GM12878 (cell line): ENCODE data around the gene GAS2L3. TPM values are rescaled to one million over a fixed set of nuclear protein-coding genes. Genes with fewer than 3 reads are reported as not detected.

Source experiments
- ATAC-seq: fragments of 200-7000 bp; cut with Tn5 transposase; 3 replicates; pipeline ENCODE4 v1.9.1; 2020; ENCODE audit warnings: mild to moderate bottlenecking, moderate library complexity
- BruUV-seq: library from RNA; stranded (reverse); fragments of 400-500 nt; replicated peaks from 2 replicates; lab custom pipeline; 2021; lab: Mats Ljungman, UMichigan
- CTCF ChIA-PET: fragments of 300-600 bp; sonication (Branson Sonifier 250); formaldehyde crosslinking; extraction: SDS; loops from one replicate; lab custom pipeline; 2021; ENCODE audit warnings: inconsistent platforms; lab: Yijun Ruan, JAX
- POLR2A ChIA-PET: fragments of 350-600 bp; formaldehyde crosslinking; extraction: SDS; loops from one replicate; lab custom pipeline; 2021; ENCODE audit warnings: inconsistent platforms; lab: Charles Lee
- RAD21 ChIA-PET: fragments of 300-600 bp; sonication (Branson Sonifier 250); formaldehyde crosslinking; loops from one replicate; lab custom pipeline; 2023; ENCODE audit warnings: antibody characterized with exemption; ENCODE audit not compliant: unreplicated experiment; lab: Charles Lee
- SMC1A ChIA-PET: fragments of 300-600 bp; sonication (Branson Sonifier 250); formaldehyde crosslinking; loops from one replicate; lab custom pipeline; 2023; ENCODE audit not compliant: unreplicated experiment, uncharacterized antibody; lab: Charles Lee
- DNase-seq: peaks from one replicate; pipeline ENCODE4 v3.0.0-alpha.2; 2011; ENCODE audit warnings: low read depth, low spot score
- FAIRE-seq: peaks from 3 replicates; lab custom pipeline; 2011; peaks lifted over from hg19 to GRCh38; lab: Jason Lieb, UNC
- H2AFZ ChIP-seq: 2 replicates; pipeline ENCODE4 v1.6.0; 2011; ENCODE audit warnings: low read depth, low read length, control low read depth; ENCODE audit not compliant: control insufficient read depth
- H3K27ac ChIP-seq: 2 replicates; pipeline ENCODE4 v1.5.1; 2011; ENCODE audit warnings: control low read depth; ENCODE audit not compliant: control insufficient read depth, insufficient read depth
- H3K27me3 ChIP-seq, 2 experiments: replicated peaks in 1 of 2; 2 replicates each; pipeline versions ENCODE4 v1.6.0 to v1.6.1; 2011; ENCODE audit warnings: low read length in 1 of 2; ENCODE audit not compliant: control insufficient read depth in 2 of 2, insufficient read depth in 2 of 2
- H3K36me3 ChIP-seq, 2 experiments: 2 replicates each; pipeline ENCODE4 v1.5.1; 2011; ENCODE audit warnings: low read length in 1 of 2; ENCODE audit not compliant: control insufficient read depth in 2 of 2, insufficient read depth in 2 of 2
- H3K4me1 ChIP-seq: 2 replicates; pipeline ENCODE4 v1.6.1; 2011; ENCODE audit warnings: mild to moderate bottlenecking, low read length, moderate library complexity, mixed read lengths; ENCODE audit not compliant: control insufficient read depth, insufficient read depth
- H3K4me2 ChIP-seq: 2 replicates; pipeline ENCODE4 v1.6.0; 2011; ENCODE audit warnings: control low read depth; ENCODE audit not compliant: control insufficient read depth, insufficient read depth
- H3K4me3 ChIP-seq: fragments of 200-600 bp; sonication (generic); 2 replicates; pipeline ENCODE4 v1.5.1; 2016
- H3K79me2 ChIP-seq: 2 replicates; pipeline ENCODE4 v1.6.0; 2011; ENCODE audit warnings: low read length; ENCODE audit not compliant: control insufficient read depth, insufficient read depth
- H3K9ac ChIP-seq: 2 replicates; pipeline ENCODE4 v1.8.0; 2011; ENCODE audit warnings: low read length, control low read depth, mixed read lengths; ENCODE audit not compliant: control insufficient read depth, insufficient read depth
- H3K9me3 ChIP-seq: replicated peaks from 3 replicates; pipeline ENCODE4 v1.5.1; 2011; ENCODE audit warnings: mild to moderate bottlenecking, low read length; ENCODE audit not compliant: control insufficient read depth, insufficient read depth
- H4K20me1 ChIP-seq: 2 replicates; pipeline ENCODE4 v1.6.0; 2011; ENCODE audit not compliant: control insufficient read depth, insufficient read depth
- BHLHE40 ChIP-seq, 2 experiments: fragments of 450-650 bp in 1 of 2; IDR thresholded peaks; 2 replicates each; pipeline ENCODE4 v1.6.1; 2011 to 2017; ENCODE audit warnings: low read depth in 2 of 2, borderline replicate concordance in 1 of 2, improper control_type of control experiment in 1 of 2, low read length in 1 of 2, mild to moderate bottlenecking in 1 of 2
- CREB1 ChIP-seq: IDR thresholded peaks from 2 replicates; pipeline ENCODE4 v1.6.1; 2012; ENCODE audit warnings: low read depth, mild to moderate bottlenecking, inconsistent platforms
- EED ChIP-seq: sonication (generic); IDR thresholded peaks from 2 replicates; pipeline ENCODE4 v1.6.1; 2016; ENCODE audit warnings: antibody characterized with exemption, low read depth
- IRF5 ChIP-seq: fragments of 450-650 bp; IDR thresholded peaks from 2 replicates; pipeline ENCODE4 v1.6.1; 2017; ENCODE audit warnings: borderline replicate concordance
- MEF2A ChIP-seq: IDR thresholded peaks from 2 replicates; pipeline ENCODE4 v1.6.1; 2011; ENCODE audit warnings: low read depth, mild to moderate bottlenecking, low read length, moderate library complexity; ENCODE audit not compliant: insufficient read depth
- MXI1 ChIP-seq: fragments of 150-350 bp; IDR thresholded peaks from 2 replicates; pipeline ENCODE4 v1.6.1; 2011; ENCODE audit warnings: low read depth, mild to moderate bottlenecking, inconsistent platforms, low read length, improper control_type of control experiment
- NFYB ChIP-seq: IDR thresholded peaks from 2 replicates; pipeline ENCODE4 v1.6.1; 2011; ENCODE audit warnings: low read depth, mild to moderate bottlenecking, low read length, improper control_type of control experiment, moderate library complexity; ENCODE audit not compliant: insufficient read depth
- PAX8 ChIP-seq: fragments of 450-650 bp; IDR thresholded peaks from 2 replicates; pipeline ENCODE4 v1.6.1; 2017; ENCODE audit warnings: mild to moderate bottlenecking, moderate library complexity
- POLR2AphosphoS5 ChIP-seq: IDR thresholded peaks from 2 replicates; pipeline ENCODE4 v1.6.1; 2011; ENCODE audit warnings: mild to moderate bottlenecking, low read length, inconsistent platforms
- RAD51 ChIP-seq: fragments of 450-650 bp; IDR thresholded peaks from 2 replicates; pipeline ENCODE4 v1.6.1; 2016; ENCODE audit warnings: moderate library complexity, mild to moderate bottlenecking, inconsistent platforms
- RUNX3 ChIP-seq: IDR thresholded peaks from 2 replicates; pipeline ENCODE4 v1.6.1; 2012; ENCODE audit warnings: low read length, inconsistent platforms
- TARDBP ChIP-seq: IDR thresholded peaks from 2 replicates; pipeline ENCODE4 v1.6.1; 2016; ENCODE audit warnings: borderline replicate concordance
- YBX1 ChIP-seq: fragments of 450-650 bp; IDR thresholded peaks from 2 replicates; pipeline ENCODE4 v1.6.1; 2016; ENCODE audit warnings: antibody characterized with exemption
- WGBS: methylation state at CpG from one replicate; pipeline ENCODE4 v1.1.6; 2016; ENCODE audit warnings: low lambda C conversion rate; ENCODE audit not compliant: insufficient replicate concordance, insufficient coverage; ENCODE audit errors: missing lambda C conversion rate; 5-methylcytosine and 5-hydroxymethylcytosine counted together
- in situ Hi-C: fragments of 300-500 bp; cut with MboI; formaldehyde crosslinking; loops from 9 replicates; pipeline ENCODE4 v1.14.3; 2018; ENCODE audit warnings: mixed read lengths
- intact Hi-C: fragments of 100-400 bp; cut with micrococcal nuclease; formaldehyde crosslinking; loops from one replicate; pipeline ENCODE4 v1.14.2; 2022; ENCODE audit not compliant: unreplicated experiment
- polyA plus RNA-seq, 11 experiments: library from polyadenylated mRNA; depleted of rRNA in 4 of 11; unstranded in 6 of 11; stranded (reverse) in 5 of 11; fragments of >200 nt; fragmentation: Nextera tagmentation in 4 of 11; fragmentation: Illumina TruSeq in 1 of 11; extraction: Ambion mirVana in 4 of 11; extraction: Trizol in 1 of 11; gene quantifications; 1 replicate in 1 of 11; 2 replicates in 10 of 11; pipeline versions ENCODE4 v1.2.1 to v1.2.3, GENCODE V29; 2011 to 2016; ENCODE audit warnings: inconsistent platforms in 2 of 11, missing spikeins in 2 of 11, low read depth in 1 of 11
- total RNA-seq, 4 experiments: library from RNA; depleted of rRNA in 3 of 4; stranded (reverse); fragments of >200 nt in 3 of 4; fragmentation: Illumina TruSeq in 1 of 4; extraction: Trizol in 1 of 4; gene quantifications; 2 replicates each; pipeline versions ENCODE4 v1.2.1 to v1.2.3, GENCODE V29; 2013 to 2021
- TF ChIP-seq, protein P1 (sequence below): IDR thresholded peaks from 2 replicates; pipeline ENCODE4 v1.6.1; 2011; ENCODE audit warnings: borderline replicate concordance, low read depth, mild to moderate bottlenecking, moderate library complexity, mixed read lengths, low read length; ENCODE audit not compliant: insufficient read depth; ENCODE audit errors: extremely low read length
- TF ChIP-seq, protein P2 (sequence below): fragments of 450-650 bp; IDR thresholded peaks from 2 replicates; pipeline ENCODE4 v1.6.1; 2017; ENCODE audit warnings: mild to moderate bottlenecking
- TF ChIP-seq, protein P3 (sequence below): fragments of 450-650 bp; IDR thresholded peaks from 2 replicates; pipeline ENCODE4 v1.6.1; 2016; ENCODE audit warnings: mild to moderate bottlenecking

The GAS2L3 gene
- total and polyA plus RNA-seq, 10 of the 15 experiments (the other 5 are each of a cell fraction or from before 2014, with no cell fraction given) = 0.46 to 6.6 (median 2.4) TPM

DNA sequence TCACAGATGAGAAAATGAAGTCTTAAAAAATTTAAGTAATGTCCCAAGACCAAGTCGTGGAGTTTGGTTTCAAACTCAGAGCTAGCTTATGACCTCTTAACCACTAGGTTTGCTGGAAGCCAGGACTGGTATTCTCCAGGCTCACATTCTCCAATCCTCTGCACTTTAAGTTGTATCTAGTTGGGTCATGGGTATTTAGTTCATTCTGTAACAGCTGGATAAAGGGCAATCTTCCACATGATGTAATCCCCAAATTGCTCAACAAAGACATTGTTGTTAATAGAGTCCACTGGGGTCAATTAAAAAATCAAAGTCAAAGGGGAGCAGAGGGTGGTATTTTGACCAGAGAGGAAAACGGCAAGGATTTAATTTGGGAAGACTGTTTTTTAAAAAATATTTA is 17.8 kb upstream of the GAS2L3 start (continued):
- TF ChIP-seq, protein P1, sequence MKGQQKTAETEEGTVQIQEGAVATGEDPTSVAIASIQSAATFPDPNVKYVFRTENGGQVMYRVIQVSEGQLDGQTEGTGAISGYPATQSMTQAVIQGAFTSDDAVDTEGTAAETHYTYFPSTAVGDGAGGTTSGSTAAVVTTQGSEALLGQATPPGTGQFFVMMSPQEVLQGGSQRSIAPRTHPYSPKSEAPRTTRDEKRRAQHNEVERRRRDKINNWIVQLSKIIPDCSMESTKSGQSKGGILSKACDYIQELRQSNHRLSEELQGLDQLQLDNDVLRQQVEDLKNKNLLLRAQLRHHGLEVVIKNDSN = no peak

- CTCF ChIA-PET = interaction anchor here (2.6 to 3.0 kb wide), 2 partner anchors 115 to 153 kb away, joined by 10 to 12 read pairs; no protein-coding TSS in a partner anchor
- Histone ChIP-seq H3K9ac (no peak overlapping the region), H2AFZ (no peak overlapping the region), H3K4me2 (no peak overlapping the region), H3K4me3 (no peak overlapping the region), H3K36me3 (no peaks in the 10 kb centered on the region), H3K4me1 (no peaks in the 10 kb centered on the region), H4K20me1 (no peaks in the 10 kb centered on the region), H3K79me2 (no peaks in the 10 kb centered on the region), H3K27me3 (no peaks in the 10 kb centered on the region), H3K27ac (no peak overlapping the region), H3K9me3 (no peaks in the 10 kb centered on the region)
- in situ Hi-C loops = no loop called here
- SMC1A ChIA-PET = interaction anchor here (1.0 to 2.0 kb wide), 2 partner anchors 9 to 323 kb away, joined by 3 to 5 read pairs; no protein-coding TSS in a partner anchor
- no peak for FAIRE-seq
- intact Hi-C loops = loop anchor here (10.0 kb wide), 2 partner anchors 403 to 743 kb away; no protein-coding TSS in a partner anchor
- WGBS = 58% methylated on average over 2 of the region's 2 CpGs
- POLR2A ChIA-PET = interaction anchor here (0.6 kb wide), 1 partner anchor 322 kb away, joined by 6 read pairs; no protein-coding TSS in a partner anchor
- DNase-seq = no peak
- RAD21 ChIA-PET = interaction anchor here (2.5 kb wide), 1 partner anchor 10 kb away, joined by 9 read pairs; no protein-coding TSS in a partner anchor
- no peak for ATAC-seq
- BruUV-seq = no TSS peak
- TF ChIP-seq NFYB (no peak), MXI1 (no peak), PAX8 (no peak), YBX1 (no peak), EED (no peak), RUNX3 (no peak), IRF5 (no peak), BHLHE40 (IDR thresholded peaks at IDR 0.05; ENCODE audit: borderline replicate concordance in 1 of 2, low read depth in 2 of 2, low read length in 1 of 2) (no peak), TARDBP (no peak), POLR2AphosphoS5 (no peak), RAD51 (no peak), MEF2A (no peak), CREB1 (no peak)
- TF ChIP-seq, protein P2, sequence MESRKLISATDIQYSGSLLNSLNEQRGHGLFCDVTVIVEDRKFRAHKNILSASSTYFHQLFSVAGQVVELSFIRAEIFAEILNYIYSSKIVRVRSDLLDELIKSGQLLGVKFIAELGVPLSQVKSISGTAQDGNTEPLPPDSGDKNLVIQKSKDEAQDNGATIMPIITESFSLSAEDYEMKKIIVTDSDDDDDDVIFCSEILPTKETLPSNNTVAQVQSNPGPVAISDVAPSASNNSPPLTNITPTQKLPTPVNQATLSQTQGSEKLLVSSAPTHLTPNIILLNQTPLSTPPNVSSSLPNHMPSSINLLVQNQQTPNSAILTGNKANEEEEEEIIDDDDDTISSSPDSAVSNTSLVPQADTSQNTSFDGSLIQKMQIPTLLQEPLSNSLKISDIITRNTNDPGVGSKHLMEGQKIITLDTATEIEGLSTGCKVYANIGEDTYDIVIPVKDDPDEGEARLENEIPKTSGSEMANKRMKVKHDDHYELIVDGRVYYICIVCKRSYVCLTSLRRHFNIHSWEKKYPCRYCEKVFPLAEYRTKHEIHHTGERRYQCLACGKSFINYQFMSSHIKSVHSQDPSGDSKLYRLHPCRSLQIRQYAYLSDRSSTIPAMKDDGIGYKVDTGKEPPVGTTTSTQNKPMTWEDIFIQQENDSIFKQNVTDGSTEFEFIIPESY = no peak
- TF ChIP-seq, protein P3, sequence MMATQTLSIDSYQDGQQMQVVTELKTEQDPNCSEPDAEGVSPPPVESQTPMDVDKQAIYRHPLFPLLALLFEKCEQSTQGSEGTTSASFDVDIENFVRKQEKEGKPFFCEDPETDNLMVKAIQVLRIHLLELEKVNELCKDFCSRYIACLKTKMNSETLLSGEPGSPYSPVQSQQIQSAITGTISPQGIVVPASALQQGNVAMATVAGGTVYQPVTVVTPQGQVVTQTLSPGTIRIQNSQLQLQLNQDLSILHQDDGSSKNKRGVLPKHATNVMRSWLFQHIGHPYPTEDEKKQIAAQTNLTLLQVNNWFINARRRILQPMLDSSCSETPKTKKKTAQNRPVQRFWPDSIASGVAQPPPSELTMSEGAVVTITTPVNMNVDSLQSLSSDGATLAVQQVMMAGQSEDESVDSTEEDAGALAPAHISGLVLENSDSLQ = no peak
These were observed 16.1 kb upstream of the GAS2L3 start for GRCh38 chr12:100557357-100557756.
